NB4 (cell line): ENCODE measurements around the gene VSIG10L.

Experiments used
- DNase-seq: peaks from one replicate; pipeline ENCODE4 v3.0.0; 2010; ENCODE audit warnings: low read depth
- H3K4me3 ChIP-seq: one replicate; pipeline ENCODE4 v1.5.1; 2011; ENCODE audit warnings: mild to moderate bottlenecking, low read depth, low read length, moderate library complexity
- MYC ChIP-seq: IDR thresholded peaks from 2 replicates; pipeline ENCODE4 v1.6.1; 2011; ENCODE audit warnings: low read depth, low read length
- POLR2A ChIP-seq: IDR thresholded peaks from 2 replicates; pipeline ENCODE4 v1.6.1; 2011; ENCODE audit warnings: mild to moderate bottlenecking; ENCODE audit not compliant: insufficient read length; ENCODE audit errors: extremely low read depth
- TF ChIP-seq, protein P1 (sequence below): IDR thresholded peaks from one replicate; pipeline ENCODE4 v1.5.1; 2012; ENCODE audit warnings: low read depth, low read length
- TF ChIP-seq, protein P2 (sequence below): IDR thresholded peaks from 2 replicates; pipeline ENCODE4 v1.6.1; 2011; ENCODE audit warnings: low read depth, low read length

VSIG10L gene

DNA sequence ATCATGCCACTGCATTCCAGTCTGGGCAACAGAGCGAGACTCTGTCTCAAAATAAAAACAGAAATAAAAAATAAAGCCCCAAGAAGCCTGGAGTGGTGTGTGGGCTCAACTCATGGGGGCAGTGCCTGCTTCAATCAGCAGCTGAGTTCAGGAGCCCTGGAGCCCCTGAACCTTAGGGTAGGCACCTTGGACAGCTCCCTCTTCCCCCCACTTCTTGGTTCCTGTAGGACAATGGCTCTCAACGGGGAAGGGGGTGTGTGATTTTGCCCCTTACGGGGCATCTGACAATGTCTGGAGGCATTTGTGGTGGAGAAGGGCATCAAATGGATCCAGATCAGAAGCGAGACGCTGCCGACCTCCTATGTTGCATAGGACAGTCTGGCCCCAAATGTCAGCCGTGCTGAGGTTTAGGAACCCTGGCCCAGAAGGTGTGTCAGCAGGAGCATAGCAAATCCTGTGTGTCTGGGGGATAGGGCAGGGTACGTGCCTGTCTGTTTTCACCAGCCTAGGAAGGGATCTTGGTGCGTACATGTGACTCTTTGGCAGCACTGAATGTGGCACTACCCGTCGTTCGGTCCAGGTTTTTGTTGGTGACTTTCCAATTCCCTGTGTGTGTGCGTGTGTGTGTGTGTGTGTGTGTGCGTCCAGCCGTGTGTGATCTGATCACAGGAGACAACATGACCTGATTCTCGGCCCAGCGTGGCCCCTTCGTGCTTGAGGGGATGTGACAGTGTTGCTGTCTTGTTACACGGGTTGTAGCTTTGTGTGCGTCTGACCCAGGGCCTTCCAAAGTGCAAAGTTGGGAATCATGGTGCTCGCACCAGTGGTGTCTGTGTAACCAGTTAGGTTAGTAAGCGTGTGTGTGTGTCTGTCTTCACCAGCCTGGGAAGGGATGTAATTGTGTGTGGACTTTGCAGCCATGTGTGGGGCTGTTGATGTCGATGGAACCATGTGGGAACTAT is 23.0 kb downstream of the VSIG10L start:
- TF ChIP-seq, protein P1, sequence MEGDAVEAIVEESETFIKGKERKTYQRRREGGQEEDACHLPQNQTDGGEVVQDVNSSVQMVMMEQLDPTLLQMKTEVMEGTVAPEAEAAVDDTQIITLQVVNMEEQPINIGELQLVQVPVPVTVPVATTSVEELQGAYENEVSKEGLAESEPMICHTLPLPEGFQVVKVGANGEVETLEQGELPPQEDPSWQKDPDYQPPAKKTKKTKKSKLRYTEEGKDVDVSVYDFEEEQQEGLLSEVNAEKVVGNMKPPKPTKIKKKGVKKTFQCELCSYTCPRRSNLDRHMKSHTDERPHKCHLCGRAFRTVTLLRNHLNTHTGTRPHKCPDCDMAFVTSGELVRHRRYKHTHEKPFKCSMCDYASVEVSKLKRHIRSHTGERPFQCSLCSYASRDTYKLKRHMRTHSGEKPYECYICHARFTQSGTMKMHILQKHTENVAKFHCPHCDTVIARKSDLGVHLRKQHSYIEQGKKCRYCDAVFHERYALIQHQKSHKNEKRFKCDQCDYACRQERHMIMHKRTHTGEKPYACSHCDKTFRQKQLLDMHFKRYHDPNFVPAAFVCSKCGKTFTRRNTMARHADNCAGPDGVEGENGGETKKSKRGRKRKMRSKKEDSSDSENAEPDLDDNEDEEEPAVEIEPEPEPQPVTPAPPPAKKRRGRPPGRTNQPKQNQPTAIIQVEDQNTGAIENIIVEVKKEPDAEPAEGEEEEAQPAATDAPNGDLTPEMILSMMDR = no peak
- TF ChIP-seq POLR2A = no peak
- TF ChIP-seq, protein P2, sequence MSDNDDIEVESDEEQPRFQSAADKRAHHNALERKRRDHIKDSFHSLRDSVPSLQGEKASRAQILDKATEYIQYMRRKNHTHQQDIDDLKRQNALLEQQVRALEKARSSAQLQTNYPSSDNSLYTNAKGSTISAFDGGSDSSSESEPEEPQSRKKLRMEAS = no peak
- peak; percentile 43 for DNase-seq
- no peak overlapping the region for H3K4me3 ChIP-seq

DNA sequence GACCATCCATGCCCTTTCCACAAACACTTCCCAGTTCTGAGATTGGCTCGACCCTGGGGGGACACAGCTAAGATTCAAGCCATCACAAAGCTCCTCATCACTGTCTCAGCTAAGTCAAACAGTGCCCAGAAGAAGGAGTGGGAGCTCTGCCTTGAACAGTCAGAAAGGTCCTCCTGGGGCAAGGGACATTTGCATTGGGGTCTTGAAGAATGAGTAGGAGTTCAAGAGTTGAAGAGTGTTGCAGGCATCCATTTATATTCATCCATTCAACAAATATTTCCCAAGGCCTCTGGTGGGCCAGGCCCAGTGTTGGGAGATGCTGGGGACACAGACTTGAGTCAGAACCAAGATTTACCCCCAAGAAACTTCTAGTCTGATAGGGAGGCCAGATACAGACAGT is 24.0 kb downstream of the VSIG10L start:
- TF ChIP-seq, protein P2 = no peak
- no peak for TF ChIP-seq POLR2A
- no peak for DNase-seq
- H3K4me3 ChIP-seq = no peak overlapping the region

DNA sequence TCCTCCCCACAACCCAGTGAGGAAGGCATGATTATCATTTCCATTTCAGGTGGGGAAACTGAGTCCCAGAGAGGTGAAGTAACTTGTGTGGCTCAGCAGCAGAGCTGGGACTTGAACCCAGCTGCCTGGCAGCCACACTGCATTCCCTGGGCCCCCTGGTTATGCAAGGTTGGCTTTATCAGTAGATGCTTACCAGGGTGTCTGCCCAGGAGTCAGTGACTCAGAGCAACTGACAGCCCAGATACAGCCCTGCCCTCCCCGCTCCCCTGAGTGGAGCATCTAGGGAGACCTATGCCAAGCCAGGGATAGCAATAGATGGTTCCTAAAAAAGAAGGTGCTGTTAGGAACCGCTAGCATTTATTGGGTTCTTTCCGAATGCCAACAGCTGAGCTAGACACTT is 24.6 kb downstream of the VSIG10L start:
- no peak for TF ChIP-seq MYC
- TF ChIP-seq, protein P1 = no peak
- TF ChIP-seq, protein P2 = no peak
- TF ChIP-seq POLR2A = no peak
- peak; percentile 59 for DNase-seq
- H3K4me3 ChIP-seq = no peak overlapping the region

DNA sequence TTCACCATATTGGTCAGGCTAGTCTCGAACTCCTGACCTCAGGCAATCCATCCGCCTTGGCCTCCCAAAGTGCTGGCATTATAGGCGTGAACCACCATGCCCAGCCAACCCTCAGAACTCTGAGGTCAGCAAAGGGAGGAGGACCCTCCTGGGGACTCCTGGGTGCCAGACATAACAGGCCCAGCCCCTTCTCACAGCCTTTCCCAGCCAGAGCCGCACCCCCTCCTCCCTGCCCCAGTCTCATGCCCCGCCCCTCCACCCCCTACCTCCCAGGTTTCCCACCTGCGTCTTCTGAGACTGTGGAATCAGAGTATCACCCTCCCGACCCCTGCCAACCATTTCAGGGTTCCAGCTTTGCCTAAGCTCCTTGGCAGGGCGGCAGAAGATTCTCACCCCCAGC is 25.3 kb downstream of the VSIG10L start:
- no peak for TF ChIP-seq MYC
- TF ChIP-seq, protein P2 = no peak
- TF ChIP-seq, protein P1 = no peak
- TF ChIP-seq POLR2A = no peak
- no peak overlapping the region for H3K4me3 ChIP-seq
- no peak for DNase-seq

DNA sequence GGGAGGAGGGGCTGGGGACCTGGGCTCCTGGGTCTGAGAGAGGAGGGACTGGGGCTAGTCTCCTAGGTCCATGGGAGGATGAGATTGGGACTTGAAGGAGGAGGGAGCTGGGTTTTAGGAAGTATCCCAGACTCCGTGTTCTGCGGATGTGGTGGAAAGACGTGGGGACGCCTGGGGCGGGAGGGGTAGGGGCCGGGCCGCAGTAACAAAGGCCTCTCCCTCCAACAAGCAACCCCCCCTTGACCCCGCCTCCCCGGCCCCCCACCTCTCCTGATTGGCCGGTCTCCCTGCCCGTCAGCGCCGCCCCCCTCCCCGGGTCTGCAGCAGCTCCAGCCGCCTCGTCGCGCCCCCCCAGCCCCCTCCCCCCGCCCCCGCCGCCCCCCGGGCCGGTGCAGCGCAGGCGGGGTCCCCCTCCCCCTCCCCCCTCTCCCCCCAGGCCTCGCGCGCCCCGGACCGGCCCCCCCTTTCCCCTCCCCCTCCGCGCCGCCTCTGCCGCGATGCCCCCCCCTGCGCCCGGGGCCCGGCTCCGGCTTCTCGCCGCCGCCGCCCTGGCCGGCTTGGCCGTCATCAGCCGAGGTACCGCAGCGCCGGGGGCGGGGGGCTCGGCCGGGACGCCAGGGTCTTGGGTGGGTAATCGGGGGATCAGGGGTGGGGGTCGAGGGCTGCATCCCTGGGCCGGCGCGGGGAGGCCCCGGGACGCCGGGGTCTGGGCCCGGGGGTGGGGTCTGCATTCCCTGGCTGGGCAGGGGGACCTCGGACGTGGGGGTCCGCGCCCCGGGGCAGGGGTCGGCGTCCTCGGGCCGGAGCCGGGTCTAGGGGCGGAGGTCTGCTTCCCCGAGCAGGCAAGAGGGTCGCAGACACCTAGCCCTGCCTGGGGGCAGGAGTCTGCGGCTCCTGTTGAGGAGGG is 30.3 kb downstream of the VSIG10L start, which contains the start of gene IGLON5:
IGLON5 (plus strand) TSS at position 294 of the 907 bp plus-strand sequence; CDS start at position 498, 204 bp downstream.
- no peak for DNase-seq
- H3K4me3 ChIP-seq = no peak within 1 kb of the TSS
- TF ChIP-seq, protein P2 = no peak
- TF ChIP-seq POLR2A = no peak
- TF ChIP-seq MYC = no peak
- TF ChIP-seq, protein P1 = no peak

DNA sequence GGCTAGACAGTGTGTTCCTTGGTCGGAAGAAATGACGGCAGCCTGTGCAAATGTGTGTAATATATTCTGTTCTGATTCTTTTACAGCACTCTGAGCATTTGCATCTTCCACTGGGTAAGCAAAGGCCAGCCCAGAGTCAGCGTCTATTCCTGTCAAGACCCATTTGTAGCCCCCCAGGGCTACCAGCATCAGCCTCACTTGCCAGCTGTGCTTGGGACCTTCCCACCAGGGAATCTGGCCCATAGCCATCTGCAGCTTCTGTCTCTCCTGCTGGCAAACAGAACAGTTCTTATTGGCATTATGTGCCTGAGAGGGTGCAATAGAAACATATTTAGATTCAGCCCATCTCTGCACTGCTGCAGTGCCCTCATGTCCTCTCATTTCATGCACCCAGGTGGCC is 36.5 kb downstream of the VSIG10L start:
- no peak overlapping the region for H3K4me3 ChIP-seq
- no peak for DNase-seq
- TF ChIP-seq, protein P1 = no peak
- TF ChIP-seq MYC (no peak), POLR2A (no peak)
- TF ChIP-seq, protein P2 = no peak
